GM18951 (cell line): Measurements from ENCODE around the gene RGS9.

Experiments used
- POLR2A ChIP-seq: IDR thresholded peaks from 4 replicates; pipeline ENCODE4 v1.6.1; 2011; ENCODE audit warnings: mild to moderate bottlenecking; ENCODE audit not compliant: insufficient read length, insufficient read depth; ENCODE audit errors: extremely low read depth
- in situ Hi-C: fragments of 300-500 bp; cut with MboI; formaldehyde crosslinking; loops from one replicate; pipeline ENCODE4 v1.12.0; 2022; ENCODE audit warnings: low sequenced_read_pairs, mixed read lengths, inconsistent platforms; ENCODE audit not compliant: unreplicated experiment

Gene RGS9

DNA sequence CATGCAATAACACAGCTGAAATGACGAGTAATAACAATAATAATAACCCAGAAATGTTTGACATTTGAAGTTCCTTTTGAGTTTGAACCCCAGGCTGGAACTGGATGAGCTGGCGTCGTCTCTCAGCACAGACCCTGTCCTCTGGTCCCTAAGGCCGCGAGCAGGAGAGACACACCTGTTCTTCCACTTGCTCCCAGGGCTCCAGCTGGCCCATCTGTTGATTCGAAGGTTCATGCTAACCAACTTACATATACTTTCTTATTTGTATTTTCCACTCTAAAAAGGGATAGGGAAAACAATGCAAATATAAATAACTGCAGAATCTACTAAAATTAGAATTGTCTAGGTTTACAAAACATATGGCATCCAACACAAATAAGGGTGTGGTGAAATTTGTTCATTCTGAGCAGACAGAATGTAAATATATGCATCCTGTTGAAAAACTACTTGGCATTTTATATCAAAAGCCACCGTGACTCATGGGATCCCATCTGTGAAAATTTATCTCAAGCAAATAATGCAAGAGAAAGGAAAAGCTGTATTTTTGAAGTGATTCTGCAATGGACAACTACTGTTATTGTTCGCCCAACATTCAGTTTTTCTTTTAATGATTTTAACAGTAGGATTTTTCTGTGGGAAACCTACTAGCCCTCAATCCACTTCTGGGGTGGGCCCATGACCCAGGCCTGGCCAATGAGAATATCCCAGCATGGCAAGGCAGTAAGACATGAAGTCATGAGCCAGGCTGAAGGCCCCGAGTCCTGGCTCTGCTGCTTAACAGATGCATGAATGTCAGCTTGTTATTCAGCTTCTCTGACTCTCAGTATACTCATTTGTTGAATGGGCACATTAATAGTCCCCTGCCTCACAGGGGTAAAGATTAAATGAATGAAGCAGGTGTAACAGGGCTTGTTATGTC, 13.2 kb upstream of the RGS9 start:
- TF ChIP-seq POLR2A: no peak
- in situ Hi-C loops: no loop called here

DNA sequence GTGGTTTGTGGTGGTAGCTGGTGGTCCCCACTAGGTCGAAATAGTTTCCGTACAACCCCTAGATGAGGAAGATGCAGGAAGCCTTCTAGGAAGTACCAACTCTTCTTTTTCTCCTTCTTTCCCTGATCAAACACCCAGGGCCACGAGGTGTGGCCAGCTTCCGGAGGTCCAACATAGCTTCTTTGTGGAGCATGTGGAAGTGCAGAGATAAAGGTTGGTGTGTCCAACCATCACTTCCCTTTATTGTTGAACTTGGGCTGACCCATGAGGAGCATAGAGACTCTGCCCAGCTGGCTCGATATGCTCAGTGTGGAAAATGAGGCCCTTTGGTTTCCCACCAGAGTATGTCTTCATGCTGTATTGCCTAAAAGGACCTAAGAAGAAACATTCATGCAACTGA, 6.3 kb upstream of the RGS9 start:
- TF ChIP-seq POLR2A: no peak
- in situ Hi-C loops: no loop called here

DNA sequence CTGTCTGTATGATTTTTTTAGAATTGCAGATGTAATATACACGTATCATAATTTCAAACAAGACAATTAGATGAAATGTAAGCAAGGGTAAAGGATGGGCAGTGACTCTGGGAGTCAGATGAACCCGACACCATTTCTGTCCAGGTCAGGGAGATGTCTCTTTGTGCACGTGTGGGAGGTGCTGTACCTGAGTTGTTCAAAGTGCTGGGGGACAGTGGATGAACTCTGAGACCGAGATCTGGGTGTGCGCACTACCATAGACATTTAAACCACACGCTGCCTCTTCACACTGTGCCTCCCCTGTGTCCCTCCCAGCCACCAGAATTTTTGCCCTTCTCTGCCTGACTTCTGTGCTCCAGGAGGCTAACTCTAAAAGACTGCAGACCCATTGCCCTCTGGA, 5.9 kb upstream of the RGS9 start:
- no peak for TF ChIP-seq POLR2A
- in situ Hi-C loops: no loop called here

DNA sequence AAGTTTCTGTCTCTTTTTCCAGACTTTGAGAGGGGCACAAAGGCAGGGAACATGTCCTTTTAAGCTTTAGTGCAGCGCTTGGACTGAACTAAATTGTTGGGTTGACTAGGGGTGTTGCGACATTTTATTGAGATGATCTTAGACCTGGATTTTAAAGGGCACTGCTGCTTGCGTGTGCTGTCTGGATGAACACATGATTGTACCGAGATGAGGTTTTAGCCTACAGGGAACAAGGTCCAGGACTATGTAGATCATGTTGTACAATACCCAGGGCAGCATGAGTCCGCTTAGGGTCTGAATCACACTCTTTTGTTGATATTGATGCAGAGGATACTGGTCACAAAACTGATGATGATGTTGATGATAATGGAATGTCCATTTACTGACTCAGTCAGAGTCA, 5.2 kb upstream of the RGS9 start:
- in situ Hi-C loops: no loop called here
- TF ChIP-seq POLR2A: no peak

DNA sequence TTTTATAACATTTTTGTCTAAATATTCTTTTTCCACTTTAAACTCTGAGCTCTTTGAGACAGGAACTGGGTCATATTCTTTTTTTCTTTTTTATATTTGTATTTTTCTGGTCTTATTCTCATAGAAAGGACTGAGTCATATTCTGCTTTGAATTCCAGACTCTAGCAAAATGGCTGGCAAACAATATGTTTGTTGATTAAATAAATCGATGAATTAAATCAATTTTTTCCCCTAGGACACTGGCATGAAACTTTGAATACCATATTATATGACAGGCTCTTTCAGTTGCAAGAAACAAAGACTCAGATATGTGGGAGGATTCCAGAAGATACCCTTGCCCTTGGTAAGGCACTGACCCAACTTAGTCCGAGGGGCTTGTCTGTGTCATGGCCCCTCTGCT, 3.1 kb upstream of the RGS9 start:
- TF ChIP-seq POLR2A: no peak
- in situ Hi-C loops: no loop called here

DNA sequence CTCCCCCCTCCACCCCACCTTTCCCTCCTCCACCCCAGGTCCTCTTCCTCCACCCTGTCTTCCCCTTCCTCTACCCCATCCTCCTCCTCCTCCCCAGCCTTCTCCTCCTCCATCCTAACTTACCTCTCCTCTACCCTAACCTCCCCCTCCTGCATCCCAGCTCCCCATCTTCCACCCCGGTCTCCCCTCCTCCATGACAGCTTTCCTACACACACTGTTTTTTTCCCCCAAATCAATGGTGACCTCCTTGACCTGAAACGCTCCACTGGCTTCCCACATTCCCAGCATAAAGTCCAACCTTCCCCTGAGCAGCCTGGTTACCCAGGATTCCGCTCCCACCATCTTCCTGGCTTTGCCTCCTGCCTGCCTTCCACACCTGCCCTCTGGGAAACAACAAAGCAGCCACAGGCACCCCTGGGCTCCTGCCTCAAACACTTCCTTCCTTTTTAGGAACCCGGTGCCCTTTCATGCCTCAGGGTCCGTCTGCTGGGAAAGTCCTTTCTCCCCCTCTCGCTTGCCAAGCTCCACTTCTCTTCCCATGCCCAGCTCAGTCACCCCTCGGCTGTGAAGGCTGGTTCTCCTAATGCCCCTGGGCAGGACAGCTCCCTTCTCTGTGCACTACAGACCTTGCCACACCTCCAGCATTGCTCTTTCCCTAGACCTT, 2.1 kb downstream of the RGS9 start:
- TF ChIP-seq POLR2A: no peak
- in situ Hi-C loops: no loop called here

DNA sequence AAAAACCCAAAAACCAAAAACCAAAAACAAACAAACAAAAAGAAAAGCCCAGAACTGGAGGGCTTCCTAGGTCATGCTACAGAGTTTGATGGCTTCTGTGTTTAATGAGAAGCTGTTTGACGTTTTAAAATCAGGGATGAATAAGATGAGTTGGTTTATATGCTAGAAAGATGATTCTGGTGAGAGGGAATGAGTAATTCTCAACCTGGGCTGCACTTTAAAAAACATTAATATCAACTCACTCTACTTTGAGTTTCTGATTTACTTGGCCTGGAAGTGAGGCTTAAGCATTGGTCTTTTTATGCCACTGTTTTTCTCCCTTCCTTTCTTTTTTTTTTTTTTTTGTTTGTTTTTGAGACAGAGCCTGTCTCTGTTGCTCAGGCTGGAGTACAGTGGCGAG, 5.1 kb downstream of the RGS9 start:
- TF ChIP-seq POLR2A: no peak
- in situ Hi-C loops: no loop called here

DNA sequence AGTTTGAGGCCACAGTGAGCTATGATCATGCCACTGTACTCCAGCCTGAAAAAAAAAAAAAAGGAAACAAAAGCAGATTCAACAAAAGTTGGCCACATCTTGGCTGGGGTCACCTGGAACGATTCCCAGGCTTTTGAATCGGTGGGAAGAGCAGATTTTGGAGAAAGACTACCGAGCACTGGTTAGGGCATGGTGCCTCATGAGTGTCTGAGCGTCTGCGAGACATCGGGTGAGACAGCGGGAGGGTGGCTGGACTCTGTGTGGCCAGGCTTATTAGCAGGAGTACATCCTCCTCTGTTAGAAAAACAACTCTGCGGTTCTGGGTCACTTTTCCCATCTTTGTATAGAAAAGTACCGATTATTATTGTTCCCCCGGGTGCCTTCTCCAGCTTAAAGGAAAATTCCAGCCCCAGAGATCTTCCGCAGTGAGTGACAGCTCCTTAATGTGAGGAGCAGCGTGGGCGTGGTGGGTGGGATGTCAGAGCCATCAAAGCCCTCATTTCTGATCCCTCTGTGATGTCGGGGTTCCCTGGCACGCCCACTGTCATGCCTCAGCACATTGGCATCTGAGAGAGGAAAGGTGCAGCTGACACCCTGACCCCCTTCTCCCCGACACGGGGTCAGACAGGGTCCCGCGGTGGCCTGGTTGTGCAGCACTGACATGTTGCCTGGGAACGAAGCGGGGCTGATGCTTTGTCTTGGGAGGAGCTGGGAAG, 6.9 kb downstream of the RGS9 start:
- in situ Hi-C loops: no loop called here
- TF ChIP-seq POLR2A: no peak

DNA sequence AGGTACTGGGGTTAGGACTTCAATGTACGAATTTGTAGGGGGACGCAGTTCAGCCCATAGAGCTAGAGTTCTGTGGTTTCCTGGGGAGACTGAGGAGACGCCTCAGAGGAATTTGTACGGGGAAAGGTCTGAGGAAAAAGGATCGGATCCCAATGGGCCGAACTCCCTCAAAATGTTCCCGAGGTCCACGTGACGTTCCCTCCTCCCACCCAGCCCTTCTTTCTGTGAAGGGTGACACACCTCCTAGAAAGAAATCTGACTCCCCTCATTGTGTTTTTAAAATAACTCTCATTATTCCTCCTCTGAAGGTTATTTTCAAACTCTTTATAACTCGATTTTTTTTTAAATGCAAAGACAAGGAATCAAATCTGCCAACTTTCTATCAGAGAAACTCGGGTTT, 8.6 kb downstream of the RGS9 start:
- in situ Hi-C loops: no loop called here
- TF ChIP-seq POLR2A: no peak

DNA sequence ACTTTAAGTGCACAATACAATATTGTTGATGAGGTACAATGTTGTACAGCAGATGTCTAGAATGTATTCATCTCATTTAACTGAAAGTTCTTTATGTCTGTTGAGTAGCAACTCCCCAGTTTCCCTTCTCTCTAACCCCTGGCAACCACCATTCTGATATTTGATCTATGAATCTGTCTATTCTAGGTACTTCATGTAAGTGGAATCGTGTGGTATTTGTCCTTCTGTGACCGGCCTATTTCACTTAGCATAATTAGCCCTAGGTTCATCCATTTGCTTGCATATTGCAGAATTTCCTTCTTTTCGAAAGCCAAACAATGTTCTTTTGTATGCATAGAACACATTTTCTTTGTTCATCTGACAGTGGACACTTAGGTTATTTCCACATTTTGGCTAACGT, 10.8 kb downstream of the RGS9 start:
- no peak for TF ChIP-seq POLR2A
- in situ Hi-C loops: no loop called here

DNA sequence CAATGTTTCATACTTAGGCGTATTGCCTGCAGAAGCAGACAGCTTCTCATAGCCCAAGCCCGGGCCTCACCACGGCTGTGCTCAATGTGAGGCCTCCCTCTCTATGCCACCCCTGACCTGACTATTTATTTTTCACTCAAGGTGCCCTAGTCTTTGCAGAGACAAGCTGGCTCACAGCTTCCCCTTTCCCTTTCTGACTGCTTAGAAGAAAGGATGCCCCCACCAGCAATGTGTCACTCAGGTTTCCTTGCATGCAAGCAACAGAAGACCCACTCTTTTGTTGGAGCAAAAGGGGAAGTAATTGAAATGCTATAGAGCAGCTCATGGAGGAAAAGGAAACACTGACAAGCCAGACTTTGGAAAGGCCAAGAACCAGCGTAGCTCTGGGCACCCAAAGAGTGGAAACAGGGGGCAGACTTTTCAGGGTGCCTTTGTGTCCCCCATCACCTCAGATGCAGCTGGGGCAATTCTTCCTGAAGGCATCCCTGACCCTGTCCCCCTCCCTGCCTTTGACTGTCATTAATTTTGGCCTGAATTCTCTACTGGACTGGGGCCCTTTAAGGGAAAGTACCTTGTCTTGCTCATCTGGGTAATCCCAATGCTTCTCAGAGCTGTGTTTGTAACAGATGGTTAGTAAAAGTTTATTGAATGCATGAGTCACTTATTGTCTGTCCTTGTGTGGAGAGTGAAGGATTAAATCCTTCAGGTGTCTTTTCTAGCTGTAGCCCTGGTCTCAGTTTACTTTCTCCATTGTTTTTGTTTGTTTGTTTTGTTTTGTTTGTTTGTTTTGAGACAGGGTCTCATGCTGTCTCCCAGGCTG, 17.8 kb downstream of the RGS9 start:
- in situ Hi-C loops: no loop called here
- TF ChIP-seq POLR2A: no peak

DNA sequence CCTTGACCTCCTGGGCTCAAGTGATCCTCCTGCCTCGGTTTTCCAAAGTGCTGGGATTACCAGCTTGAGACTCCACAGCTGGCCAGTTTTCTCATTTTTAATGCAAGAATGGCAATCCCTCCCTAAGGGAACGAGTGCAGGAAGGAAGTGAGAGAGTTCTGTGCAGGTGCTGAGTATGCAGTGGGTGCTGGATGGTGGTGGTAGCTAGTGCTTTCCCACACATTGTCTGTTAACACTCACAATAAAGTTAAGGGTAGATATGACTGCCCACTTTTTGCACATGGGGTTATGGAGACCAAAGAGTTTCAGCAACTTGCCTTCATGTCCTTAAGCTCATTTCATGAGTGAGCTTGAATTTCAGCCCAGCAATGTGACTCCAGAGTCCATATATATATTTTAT, 18.5 kb downstream of the RGS9 start:
- in situ Hi-C loops: no loop called here
- no peak for TF ChIP-seq POLR2A
